Mesendoderm (in vitro differentiated cells): ENCODE measurements around the gene SPECC1L.
"Not testable (repeated sequence)": the region's sequence is repeated elsewhere in the genome, so short reads cannot be mapped to it uniquely, and the experiment has no call there.

Source experiments
- DNase-seq: peaks from one replicate; pipeline ENCODE4 v3.0.0; 2013
- H2AK5ac ChIP-seq: 2 replicates; pipeline ENCODE4 v1.6.1; 2013; ENCODE audit warnings: low read length, inconsistent platforms
- H2BK120ac ChIP-seq: 2 replicates; pipeline ENCODE4 v1.6.1; 2013; ENCODE audit warnings: low read depth, mild to moderate bottlenecking, low read length, moderate library complexity, mixed read lengths
- H2BK15ac ChIP-seq: replicated peaks from 2 replicates; pipeline ENCODE4 v1.6.1; 2013; ENCODE audit warnings: low read depth, mild to moderate bottlenecking, moderate library complexity
- H2BK5ac ChIP-seq: 2 replicates; pipeline ENCODE4 v1.6.1; 2013; ENCODE audit warnings: low read length, inconsistent platforms
- H3K18ac ChIP-seq: 2 replicates; pipeline ENCODE4 v1.6.1; 2013; ENCODE audit warnings: mild to moderate bottlenecking, low read length, mixed read lengths
- H3K23ac ChIP-seq: one replicate; pipeline ENCODE4 v1.6.1; 2013; ENCODE audit warnings: low read length
- H3K27ac ChIP-seq: 2 replicates; pipeline ENCODE4 v1.5.1; 2013; ENCODE audit warnings: low read depth, mild to moderate bottlenecking, inconsistent platforms, low read length, moderate library complexity
- H3K27me3 ChIP-seq: 2 replicates; pipeline ENCODE4 v1.6.1; 2013; ENCODE audit warnings: low read length, control low read depth, mild to moderate bottlenecking, inconsistent platforms; ENCODE audit not compliant: insufficient read depth, poor library complexity
- H3K36me3 ChIP-seq: 2 replicates; pipeline ENCODE4 v1.6.1; 2013; ENCODE audit warnings: low read length, inconsistent platforms; ENCODE audit not compliant: control insufficient read depth, insufficient read depth
- H3K4ac ChIP-seq: one replicate; pipeline ENCODE4 v1.6.1; 2013; ENCODE audit warnings: low read depth, mild to moderate bottlenecking, low read length, moderate library complexity
- H3K4me1 ChIP-seq: 2 replicates; pipeline ENCODE4 v1.6.1; 2013; ENCODE audit warnings: low read depth, low read length, inconsistent platforms; ENCODE audit not compliant: control insufficient read depth
- H3K4me2 ChIP-seq: 2 replicates; pipeline ENCODE4 v1.6.1; 2013; ENCODE audit warnings: low read length
- H3K4me3 ChIP-seq: 2 replicates; pipeline ENCODE4 v1.5.1; 2013; ENCODE audit warnings: mild to moderate bottlenecking, low read length
- H3K56ac ChIP-seq: one replicate; pipeline ENCODE4 v1.6.1; 2013; ENCODE audit warnings: low read length
- H3K79me1 ChIP-seq: 2 replicates; pipeline ENCODE4 v1.6.1; 2013; ENCODE audit warnings: low read length, inconsistent platforms
- H3K79me2 ChIP-seq: 2 replicates; pipeline ENCODE4 v1.6.1; 2013; ENCODE audit warnings: mild to moderate bottlenecking, low read length; ENCODE audit not compliant: control insufficient read depth, insufficient read depth
- H3K9ac ChIP-seq: 2 replicates; pipeline ENCODE4 v1.6.1; 2013; ENCODE audit warnings: low read length, inconsistent platforms
- H4K5ac ChIP-seq: one replicate; pipeline ENCODE4 v1.6.1; 2013; ENCODE audit warnings: low read length
- H4K8ac ChIP-seq: one replicate; pipeline ENCODE4 v1.6.1; 2013; ENCODE audit warnings: low read depth, mild to moderate bottlenecking, control low read depth, low read length, moderate library complexity
- WGBS: extraction: QIAGEN DNeasy Blood & Tissue Kit; methylation state at CpG from one replicate; pipeline ENCODE4 v1.1.7; 2013; ENCODE audit warnings: low lambda C conversion rate, missing lambda C conversion rate; ENCODE audit not compliant: insufficient coverage; ENCODE audit errors: extremely low coverage; 5-methylcytosine and 5-hydroxymethylcytosine counted together

SPECC1L gene

DNA sequence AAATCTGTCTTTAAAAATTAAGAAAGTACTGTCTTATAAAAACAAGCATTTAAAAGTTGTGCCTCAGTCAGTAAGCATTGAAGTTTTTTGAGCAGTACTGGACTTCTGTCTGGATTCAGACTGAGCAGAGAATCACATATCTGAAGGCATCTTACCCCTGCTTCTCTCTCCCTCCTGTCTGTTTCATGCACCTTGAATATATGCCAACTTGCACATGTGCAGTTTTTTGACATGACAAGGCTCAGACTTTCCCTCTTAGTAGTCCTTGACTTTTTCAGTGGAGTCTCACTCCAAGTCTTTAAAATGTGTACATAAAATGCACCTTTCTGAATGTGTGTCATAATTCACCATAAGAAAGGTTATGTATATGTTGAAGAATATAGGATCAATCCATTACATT, 19.8 kb downstream of the SPECC1L start:
- Histone ChIP-seq H3K4me3 (no peak overlapping the region), H3K23ac (no peak overlapping the region), H3K9ac (no peak overlapping the region), H3K4me2 (no peak overlapping the region), H3K4ac (no peak overlapping the region), H2AK5ac (no peak overlapping the region), H3K79me1 (peaks cover 7% of the 10 kb centered on the region), H3K27ac (no peak overlapping the region), H4K8ac (no peak overlapping the region), H3K79me2 (peaks cover 22% of the 10 kb centered on the region), H3K4me1 (no peaks in the 10 kb centered on the region), H2BK120ac (no peak overlapping the region), H3K27me3 (no peaks in the 10 kb centered on the region), H4K5ac (no peak overlapping the region), H3K36me3 (no peaks in the 10 kb centered on the region), H2BK5ac (no peak overlapping the region), H3K18ac (no peak overlapping the region), H3K56ac (no peak overlapping the region), H2BK15ac (no peak overlapping the region)
- DNase-seq: no peak

DNA sequence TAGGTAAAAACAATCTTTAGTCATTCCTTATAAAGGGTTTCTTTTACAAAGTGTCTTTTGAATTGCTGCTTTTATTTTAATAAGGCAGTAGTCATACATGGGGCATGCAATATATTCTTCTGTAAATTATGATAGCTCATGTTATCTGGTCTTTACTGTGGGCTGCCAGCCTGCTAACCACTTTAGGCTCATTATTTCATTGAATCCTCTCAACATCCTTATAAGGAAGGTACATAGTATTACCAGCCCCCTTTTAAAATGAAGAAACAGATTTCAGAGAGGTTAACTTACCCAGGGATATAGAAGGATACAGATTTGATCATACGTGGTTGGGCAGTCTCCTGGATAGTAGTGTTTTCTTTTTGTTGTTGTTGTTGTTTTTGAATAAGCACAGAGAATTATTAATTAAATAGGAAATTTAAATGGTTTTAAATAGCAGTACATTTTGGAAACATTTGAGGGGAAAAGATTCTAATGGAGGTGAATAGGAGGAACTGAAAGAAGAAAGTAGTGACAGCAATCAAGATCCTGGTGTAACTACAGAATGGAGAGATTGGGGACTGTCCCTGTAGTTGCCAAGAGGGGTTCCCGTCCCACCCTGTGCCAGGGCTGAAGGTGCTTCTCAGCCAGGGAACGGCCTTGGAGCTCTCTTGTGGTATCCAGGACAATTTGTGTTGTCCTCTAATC, 21.0 kb downstream of the SPECC1L start:
- Histone ChIP-seq H2BK15ac (no peak overlapping the region), H3K18ac (no peak overlapping the region), H4K8ac (no peak overlapping the region), H3K79me1 (peaks cover 7% of the 10 kb centered on the region), H3K4me1 (no peaks in the 10 kb centered on the region), H3K23ac (no peak overlapping the region), H2BK5ac (no peak overlapping the region), H2BK120ac (no peak overlapping the region), H3K36me3 (no peaks in the 10 kb centered on the region), H4K5ac (no peak overlapping the region), H3K56ac (no peak overlapping the region), H3K9ac (no peak overlapping the region), H3K27me3 (no peaks in the 10 kb centered on the region), H3K4ac (no peak overlapping the region), H2AK5ac (no peak overlapping the region), H3K4me2 (no peak overlapping the region), H3K27ac (no peak overlapping the region), H3K79me2 (peaks cover 21% of the 10 kb centered on the region), H3K4me3 (no peak overlapping the region)
- DNase-seq: no peak
- WGBS: no CpG with 5 or more reads among the region's 3 CpGs

DNA sequence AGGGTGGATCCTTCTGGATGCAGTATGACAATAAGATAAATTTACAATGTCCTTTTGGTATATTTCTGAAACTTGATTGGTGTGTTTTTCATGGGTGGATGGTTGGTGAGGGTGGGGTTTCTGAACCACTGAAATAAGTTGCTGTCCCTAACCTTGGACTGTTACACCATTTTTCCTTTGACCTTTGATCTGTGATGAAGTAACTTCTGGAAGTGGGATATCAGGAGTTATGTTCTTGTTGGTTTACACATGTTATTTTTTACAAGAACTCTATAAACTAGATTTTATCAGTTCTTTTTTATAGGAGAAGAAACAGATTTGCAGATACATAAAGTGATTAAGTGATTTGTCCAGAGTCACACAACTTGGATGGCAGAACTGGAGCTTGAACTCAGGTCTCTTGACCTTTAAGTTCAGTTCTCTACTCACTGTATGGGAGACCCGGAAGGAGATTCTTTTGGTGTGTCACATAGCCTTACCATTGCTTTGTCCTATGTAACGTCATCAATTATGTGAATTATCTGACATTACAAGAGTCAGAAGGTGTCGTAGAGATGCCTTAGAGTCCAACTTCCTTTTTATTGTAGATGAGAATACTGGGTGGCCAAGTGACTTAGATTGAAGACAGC, 21.7 kb downstream of the SPECC1L start:
- peaks cover 18% of the 10 kb centered on the region for H3K79me2 ChIP-seq
- H3K27me3 ChIP-seq, H2BK15ac ChIP-seq, H3K36me3 ChIP-seq, H3K23ac ChIP-seq, DNase-seq, H3K4me1 ChIP-seq, H2BK5ac ChIP-seq, H4K8ac ChIP-seq, H3K79me1 ChIP-seq, H3K9ac ChIP-seq, H2AK5ac ChIP-seq, H3K4me2 ChIP-seq, H2BK120ac ChIP-seq, H3K4me3 ChIP-seq, H3K18ac ChIP-seq, H3K56ac ChIP-seq, H3K4ac ChIP-seq, H3K27ac ChIP-seq, H4K5ac ChIP-seq: not testable (repeated sequence)
- no CpG with 5 or more reads among the region's 3 CpGs for WGBS

DNA sequence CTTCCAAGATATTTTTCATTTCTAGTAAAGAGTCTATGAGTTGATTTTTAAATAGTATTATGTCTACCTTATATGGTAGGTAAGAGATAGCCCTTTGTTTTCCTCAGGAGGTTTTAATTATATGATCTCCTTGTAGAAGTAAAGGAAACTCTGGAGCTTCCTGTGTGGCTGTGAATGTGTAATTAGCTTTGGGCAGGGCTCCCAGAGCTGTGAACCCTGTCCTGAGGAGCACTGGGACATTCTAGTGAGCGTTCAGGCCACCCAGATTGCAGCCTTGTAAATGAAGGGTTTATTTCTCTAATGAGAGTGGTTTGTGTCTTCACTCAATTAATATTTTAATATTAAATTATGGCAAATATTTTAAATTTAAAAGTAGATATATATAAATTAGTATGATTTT, 24.3 kb downstream of the SPECC1L start:
- H3K79me2 ChIP-seq: peaks cover 20% of the 10 kb centered on the region
- not testable (repeated sequence) for H3K27me3 ChIP-seq, H3K4me1 ChIP-seq, H3K36me3 ChIP-seq, H2BK5ac ChIP-seq, H3K4me3 ChIP-seq, H3K79me1 ChIP-seq, H4K8ac ChIP-seq, H2BK15ac ChIP-seq, H4K5ac ChIP-seq, H3K27ac ChIP-seq, H2BK120ac ChIP-seq, H3K23ac ChIP-seq, H3K9ac ChIP-seq, H3K4me2 ChIP-seq, H3K4ac ChIP-seq, H2AK5ac ChIP-seq, H3K18ac ChIP-seq, DNase-seq, H3K56ac ChIP-seq
- no CpG with 5 or more reads among the region's 1 CpG for WGBS

DNA sequence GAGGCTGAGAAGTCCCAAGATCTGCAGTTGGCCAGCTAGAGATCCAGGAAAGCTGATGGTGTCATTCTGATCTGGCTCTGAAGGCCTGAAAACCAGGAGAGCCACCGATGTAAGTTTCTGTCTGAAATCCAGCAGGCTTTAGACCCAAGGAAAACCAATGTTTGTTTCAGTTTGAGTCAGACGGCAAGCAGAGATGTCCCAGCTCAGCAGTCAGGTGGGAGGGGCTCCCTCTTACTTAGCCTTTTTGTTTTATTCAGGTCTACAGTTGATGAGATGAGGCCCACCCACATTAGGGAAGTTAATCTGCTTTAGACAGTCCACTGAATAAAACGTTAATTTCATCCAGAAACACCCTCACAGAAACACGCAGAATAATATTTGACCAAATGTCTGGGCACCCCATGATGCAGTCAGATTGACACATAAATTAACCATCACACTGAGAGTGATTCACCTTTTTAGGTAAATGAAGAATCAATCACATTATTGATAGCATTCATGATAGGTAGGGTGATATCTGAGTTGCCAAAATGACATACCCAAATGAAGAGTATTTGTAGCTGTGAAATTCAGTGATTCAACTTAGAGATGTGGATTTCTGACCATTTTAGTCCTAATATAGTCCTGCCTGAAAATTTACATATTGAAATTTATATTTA, 28.0 kb downstream of the SPECC1L start:
- not testable (repeated sequence) for H3K4ac ChIP-seq, H3K4me2 ChIP-seq, H3K36me3 ChIP-seq, H3K4me3 ChIP-seq, H4K8ac ChIP-seq, H3K79me2 ChIP-seq, H3K4me1 ChIP-seq, H3K9ac ChIP-seq, H3K27me3 ChIP-seq, H2BK120ac ChIP-seq, DNase-seq, H3K79me1 ChIP-seq, H3K56ac ChIP-seq, H2AK5ac ChIP-seq, H2BK5ac ChIP-seq, H4K5ac ChIP-seq, H3K18ac ChIP-seq, H3K27ac ChIP-seq, H2BK15ac ChIP-seq, H3K23ac ChIP-seq
- no CpG with 5 or more reads among the region's 4 CpGs for WGBS
